GM23338 (cell line): ENCODE measurements around the gene DPH1. TPM values are rescaled to one million over a fixed set of nuclear protein-coding genes. Genes with fewer than 3 reads are reported as not detected.

Experiments
- ATAC-seq: fragments of 200-7000 bp; cut with Tn5 transposase; 3 replicates; pipeline ENCODE4 v1.9.1; 2020
- DNase-seq: peaks from one replicate; pipeline ENCODE4 v3.0.0-alpha.2; 2015; ENCODE audit warnings: low spot score
- H2AFZ ChIP-seq: fragments of 200-600 bp; sonication (generic); 2 replicates; pipeline ENCODE4 v1.8.0; 2016; ENCODE audit warnings: antibody characterized with exemption, mild to moderate bottlenecking, moderate library complexity
- H3F3A ChIP-seq: fragments of 200-600 bp; sonication (generic); replicated peaks from 2 replicates; pipeline ENCODE4 v1.8.0; 2017; ENCODE audit warnings: antibody characterized with exemption, mixed run types, low read depth
- H3K27ac ChIP-seq: fragments of 200-600 bp; sonication (generic); 2 replicates; pipeline ENCODE4 v1.6.1; 2016; ENCODE audit warnings: low read depth
- H3K27me3 ChIP-seq: fragments of 200-600 bp; sonication (generic); 2 replicates; pipeline ENCODE4 v1.8.0; 2016; ENCODE audit warnings: mild to moderate bottlenecking, mixed run types, moderate library complexity; ENCODE audit not compliant: insufficient read depth
- H3K36me3 ChIP-seq: fragments of 200-600 bp; sonication (generic); 2 replicates; pipeline ENCODE4 v1.8.0; 2016; ENCODE audit warnings: mild to moderate bottlenecking; ENCODE audit not compliant: insufficient read depth
- H3K4me1 ChIP-seq: fragments of 200-600 bp; sonication (generic); 2 replicates; pipeline ENCODE4 v1.8.0; 2016; ENCODE audit warnings: mild to moderate bottlenecking, moderate library complexity; ENCODE audit not compliant: insufficient read depth
- H3K4me2 ChIP-seq: fragments of 200-600 bp; sonication (generic); 2 replicates; pipeline ENCODE4 v1.7.1; 2017; ENCODE audit warnings: mixed run types
- H3K4me3 ChIP-seq: fragments of 200-600 bp; sonication (generic); 2 replicates; pipeline ENCODE4 v1.6.1; 2016; ENCODE audit warnings: mixed run types
- H3K79me2 ChIP-seq: fragments of 200-600 bp; sonication (generic); replicated peaks from 2 replicates; pipeline ENCODE4 v1.8.0; 2017; ENCODE audit warnings: mild to moderate bottlenecking; ENCODE audit not compliant: insufficient read depth
- H3K9me2 ChIP-seq: fragments of 200-600 bp; sonication (generic); 2 replicates; pipeline ENCODE4 v1.8.0; 2017; ENCODE audit not compliant: insufficient read depth
- H4K20me1 ChIP-seq: fragments of 200-600 bp; sonication (generic); replicated peaks from 2 replicates; pipeline ENCODE4 v1.8.0; 2017; ENCODE audit warnings: mild to moderate bottlenecking; ENCODE audit not compliant: insufficient read depth
- H3K27ac Mint-ChIP-seq: 2 replicates; pipeline ENCODE4 v1.8.0; 2020; ENCODE audit warnings: inconsistent platforms, mild to moderate bottlenecking, moderate library complexity, mixed read lengths
- H3K27me3 Mint-ChIP-seq: 3 replicates; pipeline ENCODE4 v1.8.0; 2022; ENCODE audit warnings: low read depth, mild to moderate bottlenecking, moderate library complexity, mixed read lengths, inconsistent platforms; ENCODE audit not compliant: insufficient read depth, poor library complexity
- H3K36me3 Mint-ChIP-seq: 3 replicates; pipeline ENCODE4 v1.8.0; 2021; ENCODE audit warnings: low read depth, mild to moderate bottlenecking, inconsistent platforms, moderate library complexity, mixed read lengths
- H3K4me1 Mint-ChIP-seq: 3 replicates; pipeline ENCODE4 v1.8.0; 2020; ENCODE audit warnings: mild to moderate bottlenecking, inconsistent platforms, mixed read lengths
- H3K4me3 Mint-ChIP-seq: 3 replicates; pipeline ENCODE4 v1.8.0; 2021; ENCODE audit warnings: moderate library complexity, mild to moderate bottlenecking, inconsistent platforms, mixed read lengths
- H3K9me3 Mint-ChIP-seq: 3 replicates; pipeline ENCODE4 v1.8.0; 2020; ENCODE audit warnings: moderate library complexity, mild to moderate bottlenecking, inconsistent platforms, mixed read lengths
- EZH2 ChIP-seq: fragments of 200-600 bp; sonication (generic); IDR thresholded peaks from one replicate; pipeline ENCODE4 v1.8.0; 2017; ENCODE audit warnings: antibody characterized with exemption, mild to moderate bottlenecking, low read depth; ENCODE audit not compliant: unreplicated experiment
- EZH2phosphoT487 ChIP-seq: fragments of 200-600 bp; sonication (generic); IDR thresholded peaks from one replicate; pipeline ENCODE4 v1.8.1; 2018; ENCODE audit warnings: antibody characterized with exemption; ENCODE audit not compliant: unreplicated experiment
- POLR2AphosphoS5 ChIP-seq: IDR thresholded peaks from 2 replicates; pipeline ENCODE4 v1.6.1; 2016; ENCODE audit warnings: antibody characterized with exemption, low read depth
- STAT1 ChIP-seq: IDR thresholded peaks from one replicate; pipeline ENCODE4 v1.6.1; 2016; ENCODE audit warnings: antibody characterized with exemption; ENCODE audit not compliant: unreplicated experiment
- ZNF114 ChIP-seq: fragments of 250-450 bp; sonication (Bioruptor Pico); IDR thresholded peaks from 2 replicates; pipeline ENCODE4 v1.5.0; 2020; ENCODE audit warnings: mild to moderate bottlenecking, moderate library complexity
- polyA plus RNA-seq: library from polyadenylated mRNA; unstranded; fragments of >200 nt; fragmentation: Nextera tagmentation; extraction: Ambion mirVana; gene quantifications from 2 replicates; pipeline ENCODE4 v1.2.1, GENCODE V29; 2016
- total RNA-seq: library from RNA; depleted of rRNA; stranded (reverse); fragments of >200 nt; shearing (Covaris generic); gene quantifications from 2 replicates; pipeline ENCODE4 v1.2.3, GENCODE V29; 2014
- TF ChIP-seq, protein P1 (sequence below): IDR thresholded peaks from one replicate; pipeline ENCODE4 v1.6.1; 2018; ENCODE audit warnings: antibody characterized with exemption; ENCODE audit not compliant: unreplicated experiment
- TF ChIP-seq, protein P2 (sequence below): IDR thresholded peaks from 2 replicates; pipeline ENCODE4 v1.6.1; 2016; ENCODE audit warnings: antibody characterized with exemption
- TF ChIP-seq, protein P3 (sequence below): fragments of 250-450 bp; sonication (Bioruptor Pico); IDR thresholded peaks from 2 replicates; pipeline ENCODE4 v1.5.0; 2020; ENCODE audit warnings: mild to moderate bottlenecking, moderate library complexity

Gene DPH1
- total and polyA plus RNA-seq, 2 experiments from 2014 or later: 11.8 to 28.2 TPM

DNA sequence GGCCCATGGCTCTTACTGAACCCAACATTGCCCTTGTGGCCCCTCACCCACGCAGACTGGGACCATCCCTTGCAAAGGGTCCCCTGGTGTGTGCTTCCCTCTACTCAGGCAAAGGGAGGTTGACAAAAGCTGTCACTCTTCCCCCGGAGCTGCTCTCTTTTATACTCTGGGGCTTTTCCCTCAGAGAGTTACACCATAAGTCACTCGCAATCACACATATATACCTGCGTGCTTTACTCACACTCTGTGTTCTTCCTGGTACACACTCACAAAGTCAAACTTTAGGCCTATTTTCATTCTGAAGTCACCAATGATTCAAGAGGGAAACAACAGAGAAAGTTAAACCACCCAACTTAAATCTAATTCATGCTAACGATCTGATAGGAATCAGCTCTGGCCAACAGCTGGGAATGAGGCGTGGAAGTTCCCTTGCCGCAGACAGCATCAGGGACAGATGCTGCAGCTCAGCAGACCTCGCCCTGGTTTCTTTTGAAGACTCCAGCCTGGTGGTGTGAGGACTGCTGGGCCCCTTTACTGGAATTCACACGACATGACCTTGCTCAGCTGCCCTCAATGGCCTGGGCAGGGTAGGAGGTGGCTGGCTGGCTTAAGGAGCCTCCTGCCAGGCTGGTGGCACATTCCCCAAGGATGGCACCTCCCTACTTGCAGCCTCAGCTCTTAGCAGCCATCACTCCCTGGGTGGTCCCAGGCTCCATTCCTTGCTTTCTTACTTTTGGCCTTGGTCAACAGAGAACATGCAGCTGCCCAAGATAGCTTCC, 52.2 kb downstream of the DPH1 start (continued):
- TF ChIP-seq, protein P1, sequence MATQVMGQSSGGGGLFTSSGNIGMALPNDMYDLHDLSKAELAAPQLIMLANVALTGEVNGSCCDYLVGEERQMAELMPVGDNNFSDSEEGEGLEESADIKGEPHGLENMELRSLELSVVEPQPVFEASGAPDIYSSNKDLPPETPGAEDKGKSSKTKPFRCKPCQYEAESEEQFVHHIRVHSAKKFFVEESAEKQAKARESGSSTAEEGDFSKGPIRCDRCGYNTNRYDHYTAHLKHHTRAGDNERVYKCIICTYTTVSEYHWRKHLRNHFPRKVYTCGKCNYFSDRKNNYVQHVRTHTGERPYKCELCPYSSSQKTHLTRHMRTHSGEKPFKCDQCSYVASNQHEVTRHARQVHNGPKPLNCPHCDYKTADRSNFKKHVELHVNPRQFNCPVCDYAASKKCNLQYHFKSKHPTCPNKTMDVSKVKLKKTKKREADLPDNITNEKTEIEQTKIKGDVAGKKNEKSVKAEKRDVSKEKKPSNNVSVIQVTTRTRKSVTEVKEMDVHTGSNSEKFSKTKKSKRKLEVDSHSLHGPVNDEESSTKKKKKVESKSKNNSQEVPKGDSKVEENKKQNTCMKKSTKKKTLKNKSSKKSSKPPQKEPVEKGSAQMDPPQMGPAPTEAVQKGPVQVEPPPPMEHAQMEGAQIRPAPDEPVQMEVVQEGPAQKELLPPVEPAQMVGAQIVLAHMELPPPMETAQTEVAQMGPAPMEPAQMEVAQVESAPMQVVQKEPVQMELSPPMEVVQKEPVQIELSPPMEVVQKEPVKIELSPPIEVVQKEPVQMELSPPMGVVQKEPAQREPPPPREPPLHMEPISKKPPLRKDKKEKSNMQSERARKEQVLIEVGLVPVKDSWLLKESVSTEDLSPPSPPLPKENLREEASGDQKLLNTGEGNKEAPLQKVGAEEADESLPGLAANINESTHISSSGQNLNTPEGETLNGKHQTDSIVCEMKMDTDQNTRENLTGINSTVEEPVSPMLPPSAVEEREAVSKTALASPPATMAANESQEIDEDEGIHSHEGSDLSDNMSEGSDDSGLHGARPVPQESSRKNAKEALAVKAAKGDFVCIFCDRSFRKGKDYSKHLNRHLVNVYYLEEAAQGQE: no peak
- TF ChIP-seq STAT1 (no peak), EZH2phosphoT487 (no peak)

DNA sequence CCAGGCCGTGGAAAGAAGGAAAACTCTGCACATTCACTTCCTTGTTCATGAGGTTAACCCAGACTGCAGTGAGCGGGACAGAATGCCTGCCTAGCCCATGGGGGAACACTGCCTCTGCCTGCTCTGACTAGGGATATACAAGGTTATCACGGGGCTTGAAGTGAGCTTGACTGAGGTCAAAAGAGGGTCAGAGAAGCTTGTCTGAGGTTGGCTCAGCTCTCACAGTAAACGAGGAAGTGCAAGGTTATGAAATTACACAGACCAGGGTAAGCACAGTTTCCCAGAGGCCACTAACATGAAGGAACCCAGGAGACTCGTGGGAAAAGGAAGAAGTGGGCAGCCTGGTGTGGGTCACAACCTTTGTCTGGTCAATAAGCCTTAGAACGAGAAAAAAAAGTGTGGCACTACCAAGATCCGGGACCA, 53.7 kb downstream of the DPH1 start:
- H3K9me3 Mint-ChIP-seq: no peaks in the 10 kb centered on the region
- H3F3A ChIP-seq: no peaks in the 10 kb centered on the region
- no peak overlapping the region for H3K4me3 ChIP-seq
- DNase-seq: no peak
- H3K27me3 Mint-ChIP-seq: peaks cover 8% of the 10 kb centered on the region
- H3K79me2 ChIP-seq: no peaks in the 10 kb centered on the region
- no peak overlapping the region for H3K4me3 Mint-ChIP-seq
- no peak overlapping the region for H2AFZ ChIP-seq
- H3K27me3 ChIP-seq: no peaks in the 10 kb centered on the region
- peaks cover 7% of the 10 kb centered on the region for H3K36me3 Mint-ChIP-seq
- no peaks in the 10 kb centered on the region for H4K20me1 ChIP-seq
- H3K27ac ChIP-seq: no peak overlapping the region
- H3K4me1 ChIP-seq: no peaks in the 10 kb centered on the region
- no peak overlapping the region for H3K27ac Mint-ChIP-seq
- H3K36me3 ChIP-seq: no peaks in the 10 kb centered on the region
- no peaks in the 10 kb centered on the region for H3K9me2 ChIP-seq
- ATAC-seq: no peak
- peaks cover 11% of the 10 kb centered on the region for H3K4me1 Mint-ChIP-seq
- H3K4me2 ChIP-seq: no peak overlapping the region
- TF ChIP-seq, protein P1: no peak
- TF ChIP-seq, protein P2, sequence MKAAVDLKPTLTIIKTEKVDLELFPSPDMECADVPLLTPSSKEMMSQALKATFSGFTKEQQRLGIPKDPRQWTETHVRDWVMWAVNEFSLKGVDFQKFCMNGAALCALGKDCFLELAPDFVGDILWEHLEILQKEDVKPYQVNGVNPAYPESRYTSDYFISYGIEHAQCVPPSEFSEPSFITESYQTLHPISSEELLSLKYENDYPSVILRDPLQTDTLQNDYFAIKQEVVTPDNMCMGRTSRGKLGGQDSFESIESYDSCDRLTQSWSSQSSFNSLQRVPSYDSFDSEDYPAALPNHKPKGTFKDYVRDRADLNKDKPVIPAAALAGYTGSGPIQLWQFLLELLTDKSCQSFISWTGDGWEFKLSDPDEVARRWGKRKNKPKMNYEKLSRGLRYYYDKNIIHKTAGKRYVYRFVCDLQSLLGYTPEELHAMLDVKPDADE: no peak
- TF ChIP-seq, protein P3, sequence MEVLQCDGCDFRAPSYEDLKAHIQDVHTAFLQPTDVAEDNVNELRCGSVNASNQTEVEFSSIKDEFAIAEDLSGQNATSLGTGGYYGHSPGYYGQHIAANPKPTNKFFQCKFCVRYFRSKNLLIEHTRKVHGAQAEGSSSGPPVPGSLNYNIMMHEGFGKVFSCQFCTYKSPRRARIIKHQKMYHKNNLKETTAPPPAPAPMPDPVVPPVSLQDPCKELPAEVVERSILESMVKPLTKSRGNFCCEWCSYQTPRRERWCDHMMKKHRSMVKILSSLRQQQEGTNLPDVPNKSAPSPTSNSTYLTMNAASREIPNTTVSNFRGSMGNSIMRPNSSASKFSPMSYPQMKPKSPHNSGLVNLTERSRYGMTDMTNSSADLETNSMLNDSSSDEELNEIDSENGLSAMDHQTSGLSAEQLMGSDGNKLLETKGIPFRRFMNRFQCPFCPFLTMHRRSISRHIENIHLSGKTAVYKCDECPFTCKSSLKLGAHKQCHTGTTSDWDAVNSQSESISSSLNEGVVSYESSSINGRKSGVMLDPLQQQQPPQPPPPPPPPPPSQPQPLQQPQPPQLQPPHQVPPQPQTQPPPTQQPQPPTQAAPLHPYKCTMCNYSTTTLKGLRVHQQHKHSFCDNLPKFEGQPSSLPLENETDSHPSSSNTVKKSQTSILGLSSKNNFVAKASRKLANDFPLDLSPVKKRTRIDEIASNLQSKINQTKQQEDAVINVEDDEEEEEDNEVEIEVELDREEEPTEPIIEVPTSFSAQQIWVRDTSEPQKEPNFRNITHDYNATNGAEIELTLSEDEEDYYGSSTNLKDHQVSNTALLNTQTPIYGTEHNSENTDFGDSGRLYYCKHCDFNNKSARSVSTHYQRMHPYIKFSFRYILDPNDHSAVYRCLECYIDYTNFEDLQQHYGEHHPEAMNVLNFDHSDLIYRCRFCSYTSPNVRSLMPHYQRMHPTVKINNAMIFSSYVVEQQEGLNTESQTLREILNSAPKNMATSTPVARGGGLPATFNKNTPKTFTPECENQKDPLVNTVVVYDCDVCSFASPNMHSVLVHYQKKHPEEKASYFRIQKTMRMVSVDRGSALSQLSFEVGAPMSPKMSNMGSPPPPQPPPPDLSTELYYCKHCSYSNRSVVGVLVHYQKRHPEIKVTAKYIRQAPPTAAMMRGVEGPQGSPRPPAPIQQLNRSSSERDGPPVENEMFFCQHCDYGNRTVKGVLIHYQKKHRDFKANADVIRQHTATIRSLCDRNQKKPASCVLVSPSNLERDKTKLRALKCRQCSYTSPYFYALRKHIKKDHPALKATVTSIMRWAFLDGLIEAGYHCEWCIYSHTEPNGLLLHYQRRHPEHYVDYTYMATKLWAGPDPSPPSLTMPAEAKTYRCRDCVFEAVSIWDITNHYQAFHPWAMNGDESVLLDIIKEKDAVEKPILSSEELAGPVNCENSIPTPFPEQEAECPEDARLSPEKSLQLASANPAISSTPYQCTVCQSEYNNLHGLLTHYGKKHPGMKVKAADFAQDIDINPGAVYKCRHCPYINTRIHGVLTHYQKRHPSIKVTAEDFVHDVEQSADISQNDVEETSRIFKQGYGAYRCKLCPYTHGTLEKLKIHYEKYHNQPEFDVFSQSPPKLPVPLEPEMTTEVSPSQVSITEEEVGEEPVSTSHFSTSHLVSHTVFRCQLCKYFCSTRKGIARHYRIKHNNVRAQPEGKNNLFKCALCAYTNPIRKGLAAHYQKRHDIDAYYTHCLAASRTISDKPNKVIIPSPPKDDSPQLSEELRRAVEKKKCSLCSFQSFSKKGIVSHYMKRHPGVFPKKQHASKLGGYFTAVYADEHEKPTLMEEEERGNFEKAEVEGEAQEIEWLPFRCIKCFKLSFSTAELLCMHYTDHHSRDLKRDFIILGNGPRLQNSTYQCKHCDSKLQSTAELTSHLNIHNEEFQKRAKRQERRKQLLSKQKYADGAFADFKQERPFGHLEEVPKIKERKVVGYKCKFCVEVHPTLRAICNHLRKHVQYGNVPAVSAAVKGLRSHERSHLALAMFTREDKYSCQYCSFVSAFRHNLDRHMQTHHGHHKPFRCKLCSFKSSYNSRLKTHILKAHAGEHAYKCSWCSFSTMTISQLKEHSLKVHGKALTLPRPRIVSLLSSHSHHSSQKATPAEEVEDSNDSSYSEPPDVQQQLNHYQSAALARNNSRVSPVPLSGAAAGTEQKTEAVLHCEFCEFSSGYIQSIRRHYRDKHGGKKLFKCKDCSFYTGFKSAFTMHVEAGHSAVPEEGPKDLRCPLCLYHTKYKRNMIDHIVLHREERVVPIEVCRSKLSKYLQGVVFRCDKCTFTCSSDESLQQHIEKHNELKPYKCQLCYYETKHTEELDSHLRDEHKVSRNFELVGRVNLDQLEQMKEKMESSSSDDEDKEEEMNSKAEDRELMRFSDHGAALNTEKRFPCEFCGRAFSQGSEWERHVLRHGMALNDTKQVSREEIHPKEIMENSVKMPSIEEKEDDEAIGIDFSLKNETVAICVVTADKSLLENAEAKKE (CRISPR knock-in tag): no peak
- TF ChIP-seq EZH2: no peak
- TF ChIP-seq POLR2AphosphoS5: no peak
- no peak for TF ChIP-seq ZNF114
- TF ChIP-seq STAT1: no peak
